Kidney epithelial cell (primary cell): ENCODE measurements around the gene XRCC6. TPM values are rescaled to one million over a fixed set of nuclear protein-coding genes. Genes with fewer than 3 reads are reported as not detected.
"Not testable (repeated sequence)": the region's sequence is repeated elsewhere in the genome, so short reads cannot be mapped to it uniquely, and the experiment has no call there.

Experiments
- DNase-seq: peaks from one replicate; pipeline ENCODE4 v3.0.0-alpha.2; 2010; ENCODE audit warnings: low read depth
- H3K27me3 ChIP-seq: 2 replicates; pipeline ENCODE4 v1.6.0; 2011; ENCODE audit warnings: low read length; ENCODE audit not compliant: control insufficient read depth, insufficient read depth
- H3K36me3 ChIP-seq: 2 replicates; pipeline ENCODE4 v1.5.1; 2011; ENCODE audit warnings: low read length; ENCODE audit not compliant: control insufficient read depth, insufficient read depth
- H3K4me3 ChIP-seq: 2 replicates; pipeline ENCODE4 v1.5.1; 2011; ENCODE audit warnings: low read depth, mild to moderate bottlenecking, control low read depth, low read length
- CTCF ChIP-seq: IDR thresholded peaks from 2 replicates; pipeline ENCODE4 v1.5.1; 2011; ENCODE audit warnings: mild to moderate bottlenecking, moderate library complexity, low read length, control low read depth, inconsistent platforms; ENCODE audit not compliant: insufficient read depth, poor library complexity, severe bottlenecking
- total RNA-seq: library from RNA; depleted of rRNA; stranded (reverse); fragments of >200 nt; gene quantifications from 2 replicates; pipeline ENCODE4 v1.2.3, GENCODE V29; 2015

The XRCC6 gene
- total RNA-seq, result 296 and 309 TPM in 2 replicates

- peak; percentile 99 for DNase-seq
- Histone ChIP-seq H3K36me3 (no peaks in the 10 kb centered on the region), H3K4me3 (peak within 1 kb of the TSS; percentile 90), H3K27me3 (no peaks in the 10 kb centered on the region)
- no peak for TF ChIP-seq CTCF
These were observed at the start of gene XRCC6 for GRCh38 chr22:41621099-41621910. Gene XRCC6 (plus strand): TSS chr22:41621295. CDS start chr22:41622005, 710 bp downstream.

- Histone ChIP-seq H3K36me3 (no peaks in the 10 kb centered on the region), H3K4me3 (no peak overlapping the region), H3K27me3 (no peaks in the 10 kb centered on the region)
- no peak for TF ChIP-seq CTCF
- DNase-seq, result no peak
These were observed 49.3 kb upstream of the XRCC6 start for GRCh38 chr22:41571786-41572185.

- not testable (repeated sequence) for H3K4me3 ChIP-seq, H3K36me3 ChIP-seq, DNase-seq
These were observed 48.8 kb upstream of the XRCC6 start for GRCh38 chr22:41572305-41572704.

GRCh38 chr22:41573677-41574076 is 47.4 kb upstream of the XRCC6 start:
- TF ChIP-seq CTCF, result no peak

More at GRCh38 chr22:41572305-41572704, 48.8 kb upstream of the XRCC6 start:
- not testable (repeated sequence) for H3K27me3 ChIP-seq

GRCh38 chr22:41574847-41575381 is 46.2 kb upstream of the XRCC6 start:
- Histone ChIP-seq H3K36me3 (peaks cover under 1% of the 10 kb centered on the region), H3K27me3 (no peaks in the 10 kb centered on the region), H3K4me3 (no peak overlapping the region)
- no peak for TF ChIP-seq CTCF
- DNase-seq, result no peak

More at GRCh38 chr22:41573677-41574076, 47.4 kb upstream of the XRCC6 start:
- Histone ChIP-seq H3K4me3 (no peak overlapping the region), H3K27me3 (no peaks in the 10 kb centered on the region), H3K36me3 (no peaks in the 10 kb centered on the region)
- no peak for DNase-seq

- H3K4me3 ChIP-seq, result no peak overlapping the region
- peaks cover 2% of the 10 kb centered on the region for H3K36me3 ChIP-seq
- no peaks in the 10 kb centered on the region for H3K27me3 ChIP-seq
- TF ChIP-seq CTCF, result no peak
- no peak for DNase-seq
These were observed 45.6 kb upstream of the XRCC6 start for GRCh38 chr22:41575533-41575932.
